Naive thymus-derived CD4-positive, alpha-beta T cell (primary cell): ENCODE measurements around the gene CCDC171. TPM values are rescaled to one million over a fixed set of nuclear protein-coding genes. Genes with fewer than 3 reads are reported as not detected.

ENCODE experiments used
- ATAC-seq: fragments of 150-1000 bp; cut with Tn5 transposase; 2 replicates; pipeline ENCODE4 v1.10.0; 2021; ENCODE audit warnings: mild to moderate bottlenecking, moderate library complexity
- CTCF ChIA-PET: fragments of 350-600 bp; sonication (Branson Sonifier 250); formaldehyde crosslinking; loops from one replicate; lab custom pipeline; 2021; ENCODE audit warnings: antibody characterized with exemption; lab: Charles Lee
- POLR2A ChIA-PET: fragments of 350-600 bp; sonication (Branson Sonifier 250); formaldehyde crosslinking; loops from one replicate; lab custom pipeline; 2021; ENCODE audit warnings: antibody characterized with exemption, inconsistent platforms; lab: Charles Lee
- DNase-seq, 9 donors: peaks; one replicate each; pipeline versions ENCODE4 v3.0.0 to v3.0.0-alpha.2; 2020 to 2022; ENCODE audit warnings: mixed read lengths in 1 of 9
- H3K27ac ChIP-seq: one replicate; pipeline ENCODE4 v1.7.0; 2013; ENCODE audit warnings: mild to moderate bottlenecking, low read depth, low read length, moderate library complexity
- H3K27me3 ChIP-seq, 2 donors: one replicate each; pipeline ENCODE4 v1.7.0; 2013; ENCODE audit warnings: low read length in 2 of 2, mild to moderate bottlenecking in 2 of 2, moderate library complexity in 2 of 2; ENCODE audit not compliant: control insufficient read depth in 2 of 2, insufficient read depth in 2 of 2
- H3K36me3 ChIP-seq, 3 experiments: 1 replicate in 2 of 3; 2 replicates in 1 of 3; pipeline ENCODE4 v1.7.0; 2013; ENCODE audit warnings: low read length in 3 of 3, mild to moderate bottlenecking in 3 of 3, moderate library complexity in 1 of 3; ENCODE audit not compliant: insufficient read depth in 3 of 3, control insufficient read depth in 2 of 3
- H3K4me1 ChIP-seq, 2 donors: one replicate each; pipeline ENCODE4 v1.7.0; 2013; ENCODE audit warnings: low read length in 2 of 2, mild to moderate bottlenecking in 2 of 2, moderate library complexity in 1 of 2; ENCODE audit not compliant: control insufficient read depth in 2 of 2, insufficient read depth in 2 of 2
- H3K4me3 ChIP-seq: 2 replicates; pipeline ENCODE4 v1.7.0; 2013; ENCODE audit warnings: mild to moderate bottlenecking, low read length
- H3K9me3 ChIP-seq, 3 experiments: 1 replicate in 2 of 3; 2 replicates in 1 of 3; pipeline ENCODE4 v1.7.0; 2013; ENCODE audit warnings: low read length in 3 of 3; ENCODE audit not compliant: control insufficient read depth in 2 of 3
- H3K27ac Mint-ChIP-seq, 9 donors: one replicate each; pipeline ENCODE4 v1.8.0; 2020 to 2022; ENCODE audit warnings: mixed read lengths in 9 of 9, mild to moderate bottlenecking in 8 of 9, moderate library complexity in 5 of 9, inconsistent platforms in 2 of 9
- H3K27me3 Mint-ChIP-seq, 5 donors: one replicate each; pipeline ENCODE4 v1.8.0; 2021 to 2022; ENCODE audit warnings: mixed read lengths in 5 of 5, mild to moderate bottlenecking in 1 of 5
- H3K36me3 Mint-ChIP-seq, 5 donors: one replicate each; pipeline ENCODE4 v1.8.0; 2020 to 2022; ENCODE audit warnings: mixed read lengths in 5 of 5, mild to moderate bottlenecking in 3 of 5, inconsistent platforms in 1 of 5
- H3K4me1 Mint-ChIP-seq, 7 donors: one replicate each; pipeline ENCODE4 v1.8.0; 2020 to 2022; ENCODE audit warnings: mixed read lengths in 7 of 7, mild to moderate bottlenecking in 3 of 7, inconsistent platforms in 1 of 7
- H3K4me3 Mint-ChIP-seq, 10 donors: one replicate each; pipeline ENCODE4 v1.8.0; 2020 to 2022; ENCODE audit warnings: mild to moderate bottlenecking in 10 of 10, mixed read lengths in 10 of 10, moderate library complexity in 6 of 10, inconsistent platforms in 2 of 10
- H3K9me3 Mint-ChIP-seq, 11 donors: one replicate each; pipeline ENCODE4 v1.8.0; 2020 to 2022; ENCODE audit warnings: mixed read lengths in 11 of 11, mild to moderate bottlenecking in 4 of 11, inconsistent platforms in 1 of 11, moderate library complexity in 1 of 11
- intact Hi-C, 2 donors: fragments of 100-400 bp; cut with micrococcal nuclease; formaldehyde crosslinking; loops; one replicate each; pipeline ENCODE4 v1.15.1; 2023
- polyA plus RNA-seq, 2 donors: library from polyadenylated mRNA; unstranded; fragments of 300-500 nt; fragmentation: Illumina TruSeq; gene quantifications; one replicate each; pipeline ENCODE4 v1.2.3, GENCODE V29; 2021
- total RNA-seq, 6 experiments: library from RNA in 5 of 6; stranded (reverse) in 5 of 6; gene quantifications; 1 replicate in 5 of 6; 2 replicates in 1 of 6; pipeline ENCODE4 v1.2.3 and lab custom pipeline; 2021 to 2026

The CCDC171 gene
- total and polyA plus RNA-seq, 7 experiments from 2014 or later = 0.19 to 3.7 (median 1.1) TPM

DNA sequence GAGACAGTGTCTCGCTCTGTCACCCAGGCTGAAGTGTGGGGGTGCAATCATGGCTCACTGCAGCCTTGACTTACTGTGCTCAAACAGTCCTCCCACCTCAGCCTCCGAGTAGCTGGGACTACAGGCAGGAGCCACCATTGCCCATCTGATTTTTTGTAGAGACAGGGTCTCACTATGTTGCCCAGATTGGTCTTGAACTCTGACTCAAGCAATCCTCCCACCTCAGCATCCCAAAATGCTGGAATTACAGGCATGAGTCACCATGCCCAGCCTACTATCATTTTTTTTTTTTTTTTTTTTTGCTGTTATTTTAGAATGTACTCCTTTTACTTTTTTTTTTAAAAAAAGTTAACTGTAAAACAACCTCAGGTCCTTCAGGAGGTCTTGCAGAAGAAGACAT is 449.0 kb downstream of the CCDC171 start:
- H3K4me3 Mint-ChIP-seq = no peak overlapping the region

DNA sequence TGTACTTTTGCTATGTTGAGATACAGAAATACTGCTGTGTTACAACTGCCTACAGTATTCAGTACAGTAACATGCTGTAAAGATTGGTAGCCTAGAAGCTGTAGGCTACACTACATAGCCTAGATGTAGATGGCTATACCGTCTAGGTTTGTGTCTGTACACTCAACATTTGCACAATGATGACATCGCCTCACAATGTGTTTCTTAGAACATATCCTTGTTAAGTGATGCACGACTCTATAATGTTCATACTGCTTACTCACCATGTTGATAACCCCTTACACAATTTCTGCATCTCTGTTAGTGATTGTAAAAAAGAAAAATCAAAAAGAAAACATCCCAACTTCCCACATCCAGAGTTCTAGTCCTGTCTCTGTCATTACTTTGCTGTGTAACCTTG is 450.0 kb downstream of the CCDC171 start:
- H3K36me3 ChIP-seq = no peaks in the 10 kb centered on the region
- no peak overlapping the region for H3K4me3 Mint-ChIP-seq
- no peaks in the 10 kb centered on the region for H3K27me3 Mint-ChIP-seq
- H3K27me3 ChIP-seq = no peaks in the 10 kb centered on the region
- intact Hi-C loops = no loop called here
- no peaks in the 10 kb centered on the region for H3K36me3 Mint-ChIP-seq
- no peak overlapping the region for H3K27ac Mint-ChIP-seq
- DNase-seq (no peak), ATAC-seq (no peak)
- H3K4me3 ChIP-seq = no peak overlapping the region
- POLR2A ChIA-PET = no interaction called here
- CTCF ChIA-PET = no interaction called here
- H3K27ac ChIP-seq = no peak overlapping the region
- no peaks in the 10 kb centered on the region for H3K9me3 ChIP-seq
- no peaks in the 10 kb centered on the region for H3K4me1 ChIP-seq
- peaks cover 0 to 9% (median 5%) of the 10 kb centered on the region in 11 donors for H3K9me3 Mint-ChIP-seq
- H3K4me1 Mint-ChIP-seq = no peaks in the 10 kb centered on the region

More for the DNA sequence above, 449.0 kb downstream of the CCDC171 start:
- DNase-seq = no peak
- no peaks in the 10 kb centered on the region for H3K27me3 Mint-ChIP-seq
- ATAC-seq = no peak
- POLR2A ChIA-PET = no interaction called here
- no peak overlapping the region for H3K4me3 ChIP-seq
- intact Hi-C loops = no loop called here
- H3K36me3 ChIP-seq = no peaks in the 10 kb centered on the region
- no peaks in the 10 kb centered on the region for H3K4me1 ChIP-seq
- no peaks in the 10 kb centered on the region for H3K27me3 ChIP-seq
- H3K27ac Mint-ChIP-seq = no peak overlapping the region
- H3K9me3 Mint-ChIP-seq = peaks cover 0 to 14% (median 5%) of the 10 kb centered on the region in 11 donors
- no peaks in the 10 kb centered on the region for H3K4me1 Mint-ChIP-seq
- no peaks in the 10 kb centered on the region for H3K36me3 Mint-ChIP-seq
- H3K9me3 ChIP-seq = no peaks in the 10 kb centered on the region
- H3K27ac ChIP-seq = no peak overlapping the region
- CTCF ChIA-PET = no interaction called here

DNA sequence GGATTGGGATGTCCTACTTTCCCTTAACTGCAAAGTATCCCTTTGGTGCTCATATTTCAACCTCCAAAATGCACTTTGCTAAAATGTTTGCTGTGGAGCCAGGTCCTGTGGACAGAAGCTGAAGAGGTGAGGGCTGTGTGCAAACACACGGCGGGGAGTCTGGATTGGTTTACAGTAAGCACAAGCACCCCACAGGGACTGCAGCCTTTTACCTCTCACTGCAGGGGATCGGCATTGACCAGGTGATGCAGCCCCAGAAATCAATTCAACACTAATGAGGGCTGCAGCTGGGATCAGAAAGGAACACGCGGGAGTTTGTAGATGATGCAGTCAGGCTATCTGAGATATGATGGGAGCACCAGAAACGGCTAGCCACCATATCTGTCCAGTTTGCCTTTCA is 450.9 kb downstream of the CCDC171 start:
- intact Hi-C loops = no loop called here
- H3K4me1 Mint-ChIP-seq = no peaks in the 10 kb centered on the region
- peaks cover 0 to 5% (median 0%) of the 10 kb centered on the region in 5 donors for H3K27me3 Mint-ChIP-seq

DNA sequence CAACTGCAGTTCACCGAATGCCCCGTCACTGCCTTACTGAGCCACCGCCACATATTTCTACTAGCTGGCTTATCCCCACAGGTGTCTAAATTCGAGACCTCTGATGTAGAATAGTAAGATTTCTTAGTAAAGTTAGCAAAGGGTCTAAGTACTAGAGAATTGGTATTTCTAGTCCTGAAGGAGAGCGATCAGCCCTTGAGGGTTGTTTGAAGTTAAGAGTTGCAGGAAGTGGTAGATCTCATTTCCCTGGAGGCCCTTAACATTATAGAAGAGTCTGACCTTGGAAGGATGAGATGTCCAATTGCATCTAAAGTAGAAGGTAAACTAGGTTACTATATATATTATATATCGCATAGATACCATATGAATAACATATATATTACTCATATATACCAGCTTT is 451.8 kb downstream of the CCDC171 start:
- Mint-ChIP-seq H3K36me3 (peaks cover 0 to 4% (median 0%) of the 10 kb centered on the region in 5 donors), H3K27ac (no peak overlapping the region), H3K4me1 (no peaks in the 10 kb centered on the region), H3K9me3 (peaks cover 0 to 14% (median 2%) of the 10 kb centered on the region in 11 donors), H3K4me3 (no peak overlapping the region), H3K27me3 (peaks cover 0 to 5% (median 0%) of the 10 kb centered on the region in 5 donors)
- ChIA-PET POLR2A (no interaction called here), CTCF (no interaction called here)
- no peaks in the 10 kb centered on the region for H3K27me3 ChIP-seq
- ATAC-seq (no peak), DNase-seq (no peak)
- intact Hi-C loops = no loop called here
- no peak overlapping the region for H3K27ac ChIP-seq
- H3K9me3 ChIP-seq = no peaks in the 10 kb centered on the region
- H3K36me3 ChIP-seq = no peaks in the 10 kb centered on the region
- no peak overlapping the region for H3K4me3 ChIP-seq
- H3K4me1 ChIP-seq = no peaks in the 10 kb centered on the region

More for the DNA sequence above, 450.9 kb downstream of the CCDC171 start:
- Histone ChIP-seq H3K9me3 (no peaks in the 10 kb centered on the region), H3K36me3 (no peaks in the 10 kb centered on the region), H3K4me3 (no peak overlapping the region), H3K27ac (no peak overlapping the region), H3K4me1 (no peaks in the 10 kb centered on the region), H3K27me3 (no peaks in the 10 kb centered on the region)
- Mint-ChIP-seq H3K9me3 (peaks cover 0 to 14% (median 3%) of the 10 kb centered on the region in 11 donors), H3K4me3 (no peak overlapping the region), H3K36me3 (peaks cover 0 to 4% (median 0%) of the 10 kb centered on the region in 5 donors), H3K27ac (no peak overlapping the region)
- ChIA-PET CTCF (no interaction called here), POLR2A (no interaction called here)
- no peak for DNase-seq
- no peak for ATAC-seq

DNA sequence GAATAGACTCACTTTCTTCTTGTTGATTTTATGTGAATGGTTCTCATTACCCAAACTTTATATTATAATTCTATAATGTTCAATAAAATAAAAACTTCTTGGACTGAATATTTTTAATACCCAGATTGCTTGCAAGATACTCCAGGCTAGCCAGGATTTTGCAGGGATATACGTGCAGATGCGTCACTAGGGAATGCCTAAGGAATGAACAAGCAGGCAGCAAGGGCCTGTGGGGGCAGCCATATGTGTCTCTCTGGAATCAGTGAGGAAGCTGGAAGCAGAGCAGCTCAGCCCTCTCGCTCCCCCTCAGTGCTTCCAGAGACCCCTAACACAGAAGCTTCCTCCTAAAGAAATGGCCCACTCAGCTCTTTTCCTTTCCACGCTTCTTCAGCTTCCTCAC is 457.4 kb downstream of the CCDC171 start:
- Histone ChIP-seq H3K9me3 (no peaks in the 10 kb centered on the region), H3K27me3 (no peaks in the 10 kb centered on the region), H3K4me1 (no peaks in the 10 kb centered on the region), H3K36me3 (no peaks in the 10 kb centered on the region), H3K4me3 (no peak overlapping the region), H3K27ac (no peak overlapping the region)
- peaks cover 0 to 5% (median 0%) of the 10 kb centered on the region in 5 donors for H3K27me3 Mint-ChIP-seq
- H3K4me1 Mint-ChIP-seq = no peaks in the 10 kb centered on the region
- DNase-seq = no peak
- H3K4me3 Mint-ChIP-seq = no peak overlapping the region
- ChIA-PET POLR2A (no interaction called here), CTCF (no interaction called here)
- no peak for ATAC-seq
- peaks cover 0 to 11% (median 5%) of the 10 kb centered on the region in 11 donors for H3K9me3 Mint-ChIP-seq
- intact Hi-C loops = no loop called here
- H3K27ac Mint-ChIP-seq = no peak overlapping the region
- peaks cover 0 to 7% (median 0%) of the 10 kb centered on the region in 5 donors for H3K36me3 Mint-ChIP-seq

DNA sequence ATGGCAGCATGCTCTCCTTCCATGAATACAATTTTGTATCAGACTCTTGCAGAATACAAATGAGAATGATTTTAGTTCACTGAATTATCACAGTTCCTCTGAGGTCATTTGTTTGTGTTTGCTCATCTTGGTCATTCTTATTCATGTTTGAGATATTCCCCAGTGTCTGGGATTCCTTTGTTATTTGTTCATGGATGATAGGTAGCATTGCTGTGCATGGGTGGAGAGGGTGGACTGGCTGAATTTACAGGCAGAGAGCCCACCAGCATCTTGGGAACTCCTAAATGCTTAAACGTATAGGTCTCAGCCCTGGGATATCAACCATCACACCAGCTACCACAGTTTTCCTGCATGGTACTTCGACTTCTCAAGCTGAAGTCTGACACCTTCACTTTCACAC is 459.8 kb downstream of the CCDC171 start:
- Mint-ChIP-seq H3K27me3 (peaks cover 0 to 5% (median 0%) of the 10 kb centered on the region in 5 donors), H3K27ac (no peak overlapping the region), H3K9me3 (peaks cover 0 to 21% (median 7%) of the 10 kb centered on the region in 11 donors), H3K4me3 (no peak overlapping the region), H3K4me1 (no peaks in the 10 kb centered on the region), H3K36me3 (peaks cover 0 to 7% (median 0%) of the 10 kb centered on the region in 5 donors)
- Histone ChIP-seq H3K27me3 (no peaks in the 10 kb centered on the region), H3K36me3 (no peaks in the 10 kb centered on the region), H3K9me3 (no peaks in the 10 kb centered on the region), H3K4me1 (no peaks in the 10 kb centered on the region), H3K4me3 (no peak overlapping the region), H3K27ac (no peak overlapping the region)
- POLR2A ChIA-PET = no interaction called here
- intact Hi-C loops = no loop called here
- ATAC-seq = no peak
- CTCF ChIA-PET = no interaction called here
- no peak for DNase-seq

DNA sequence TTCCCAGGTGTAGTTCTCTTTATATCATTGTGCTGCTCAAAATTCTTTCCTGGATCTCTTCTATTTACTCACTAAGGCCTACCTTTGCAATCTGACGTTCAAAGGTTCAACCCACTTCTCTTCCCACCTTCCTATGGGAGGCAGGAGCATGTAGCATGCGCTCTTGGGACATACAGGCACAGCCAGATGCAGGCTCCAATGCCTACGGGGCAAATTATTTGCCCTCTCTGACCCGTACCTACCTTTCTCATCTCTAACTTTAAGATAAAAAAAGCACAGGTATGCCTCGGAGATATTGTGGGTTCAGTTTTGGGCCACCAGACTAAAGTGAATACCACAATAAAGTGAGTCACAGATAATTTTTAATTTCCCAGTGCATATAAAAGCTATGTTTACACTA is 460.5 kb downstream of the CCDC171 start:
- ATAC-seq = no peak
- POLR2A ChIA-PET = no interaction called here

More for the DNA sequence above, 460.5 kb downstream of the CCDC171 start:
- peaks cover 0 to 22% (median 7%) of the 10 kb centered on the region in 11 donors for H3K9me3 Mint-ChIP-seq
- no peaks in the 10 kb centered on the region for H3K4me1 ChIP-seq
- peaks cover 0 to 3% (median 0%) of the 10 kb centered on the region in 5 donors for H3K27me3 Mint-ChIP-seq
- H3K27ac ChIP-seq = no peak overlapping the region
- DNase-seq = no peak
- peaks cover 0 to 5% (median 0%) of the 10 kb centered on the region in 3 experiments for H3K9me3 ChIP-seq
- intact Hi-C loops = no loop called here
- no peaks in the 10 kb centered on the region for H3K36me3 ChIP-seq
- no peak overlapping the region for H3K27ac Mint-ChIP-seq
- H3K36me3 Mint-ChIP-seq = peaks cover 0 to 6% (median 0%) of the 10 kb centered on the region in 5 donors
- no peak overlapping the region for H3K4me3 ChIP-seq
- H3K4me3 Mint-ChIP-seq = no peak overlapping the region
- CTCF ChIA-PET = no interaction called here
- H3K27me3 ChIP-seq = no peaks in the 10 kb centered on the region
- no peaks in the 10 kb centered on the region for H3K4me1 Mint-ChIP-seq
